Measurements from ENCODE around the gene SREBF1. TPM values are rescaled to one million over a fixed set of nuclear protein-coding genes. Genes with fewer than 3 reads are reported as not detected.

Gene SREBF1
- total RNA-seq, 1 experiment from 2014 or later: 92.5 TPM

DNA sequence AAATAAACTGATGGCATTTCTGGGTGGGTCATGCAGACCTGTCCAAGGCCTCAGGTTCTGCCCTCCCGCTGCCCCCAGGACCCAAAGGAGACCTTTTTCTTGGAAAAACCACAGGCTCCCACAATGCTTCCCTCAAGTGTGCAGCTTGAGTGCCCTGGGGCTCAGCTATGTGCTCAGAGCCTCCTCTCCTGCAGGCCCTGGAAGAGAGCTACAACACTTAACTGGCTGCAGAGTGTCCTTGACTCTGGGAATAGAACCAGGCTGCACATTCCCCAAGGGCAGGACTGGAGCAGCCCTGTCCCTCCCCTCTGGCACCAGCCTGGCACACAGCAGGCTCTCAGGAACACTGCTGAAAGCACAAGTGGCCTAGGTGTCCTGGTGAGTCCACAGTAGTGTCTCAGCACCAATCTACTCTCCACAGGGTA, 4.8 kb upstream of the SREBF1 start:
- DNase-seq (ENCODE audit: low spot score): no peak

DNA sequence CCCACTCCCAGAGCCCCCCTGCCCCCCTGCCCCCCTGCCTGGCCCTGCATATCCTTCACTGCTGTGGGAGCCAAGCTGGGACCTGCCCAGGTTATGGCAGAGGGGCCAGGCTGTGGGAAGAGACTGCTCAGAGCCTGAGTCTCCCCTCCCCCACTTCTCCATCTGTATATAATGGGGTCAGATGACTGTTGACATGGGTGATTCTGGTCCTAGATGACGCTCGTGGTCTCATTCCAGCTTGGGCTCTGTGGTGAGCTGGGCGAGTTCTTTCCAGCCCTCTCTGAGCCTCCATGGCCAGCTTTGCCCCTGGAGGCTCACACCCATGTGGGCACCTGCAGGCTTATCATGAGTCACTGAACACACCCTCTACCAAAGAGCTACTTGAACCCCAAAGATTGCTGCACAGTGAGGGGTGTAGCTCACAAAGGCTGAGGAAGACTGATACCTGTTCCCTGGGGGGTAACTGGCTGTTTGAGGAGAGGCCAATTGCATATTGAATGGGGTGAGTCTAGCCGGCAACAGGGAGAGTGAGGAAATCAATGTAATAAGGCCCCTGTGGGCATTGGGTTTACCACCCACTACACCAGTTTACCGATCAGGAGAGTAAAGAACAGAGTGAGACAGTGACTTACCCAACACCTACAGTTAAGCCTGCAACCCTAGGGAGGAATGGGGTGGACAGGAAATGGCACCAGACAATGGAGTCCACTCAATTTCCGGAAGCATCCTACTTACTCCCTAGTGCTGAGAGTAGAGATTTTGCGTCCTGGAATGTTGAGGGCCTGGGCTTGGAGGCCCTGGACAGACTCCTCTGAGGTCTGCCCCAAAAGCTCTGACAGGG, 4.2 kb upstream of the SREBF1 start:
- DNase-seq (ENCODE audit: low spot score): peak; percentile 52

DNA sequence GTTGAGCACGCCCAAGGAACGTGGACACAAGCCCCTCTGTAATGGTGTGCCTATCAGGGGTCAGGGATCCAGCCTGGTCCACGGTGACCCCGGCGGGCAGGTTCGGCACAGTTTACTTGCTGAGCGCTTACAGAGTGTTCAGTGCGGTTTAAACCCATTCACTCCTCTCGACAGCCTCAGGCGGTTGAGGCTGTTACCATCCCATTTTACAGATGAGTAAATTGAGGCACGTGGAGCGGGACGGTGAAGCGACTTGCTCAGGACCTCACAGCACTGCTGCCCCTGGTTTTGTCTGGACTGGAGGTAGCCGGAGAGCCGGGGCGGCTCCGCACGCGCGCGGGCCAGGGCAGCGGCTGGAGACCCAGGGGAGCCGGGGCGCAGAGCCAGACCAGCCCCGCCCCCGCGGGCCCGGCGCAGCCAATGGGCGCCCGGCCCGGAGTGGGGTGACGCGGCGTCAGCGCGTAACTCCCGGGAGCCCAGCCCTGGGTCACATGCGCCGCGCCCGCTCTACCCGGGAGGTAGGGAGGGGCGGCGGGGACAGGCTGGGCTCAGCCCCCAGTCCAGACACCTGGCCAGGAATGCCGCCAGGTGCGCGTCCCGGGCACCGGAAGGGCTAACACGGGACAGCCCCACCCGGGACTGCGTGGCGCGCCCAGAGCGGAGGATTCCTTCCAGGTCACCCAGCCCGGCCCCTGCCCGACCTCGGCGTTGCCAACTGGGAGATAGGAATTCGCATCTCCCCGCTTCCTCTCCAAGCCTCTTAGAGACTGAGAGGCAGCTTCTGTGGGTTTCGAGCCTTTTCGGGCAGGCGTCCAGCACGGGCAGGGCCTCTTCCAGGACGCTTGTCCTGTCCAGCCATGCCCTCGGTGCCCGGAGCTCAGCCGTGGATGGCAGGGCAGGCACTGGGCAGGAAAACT, 3.3 kb upstream of the SREBF1 start:
- peak; percentile 93 for DNase-seq (ENCODE audit: low spot score)

DNA sequence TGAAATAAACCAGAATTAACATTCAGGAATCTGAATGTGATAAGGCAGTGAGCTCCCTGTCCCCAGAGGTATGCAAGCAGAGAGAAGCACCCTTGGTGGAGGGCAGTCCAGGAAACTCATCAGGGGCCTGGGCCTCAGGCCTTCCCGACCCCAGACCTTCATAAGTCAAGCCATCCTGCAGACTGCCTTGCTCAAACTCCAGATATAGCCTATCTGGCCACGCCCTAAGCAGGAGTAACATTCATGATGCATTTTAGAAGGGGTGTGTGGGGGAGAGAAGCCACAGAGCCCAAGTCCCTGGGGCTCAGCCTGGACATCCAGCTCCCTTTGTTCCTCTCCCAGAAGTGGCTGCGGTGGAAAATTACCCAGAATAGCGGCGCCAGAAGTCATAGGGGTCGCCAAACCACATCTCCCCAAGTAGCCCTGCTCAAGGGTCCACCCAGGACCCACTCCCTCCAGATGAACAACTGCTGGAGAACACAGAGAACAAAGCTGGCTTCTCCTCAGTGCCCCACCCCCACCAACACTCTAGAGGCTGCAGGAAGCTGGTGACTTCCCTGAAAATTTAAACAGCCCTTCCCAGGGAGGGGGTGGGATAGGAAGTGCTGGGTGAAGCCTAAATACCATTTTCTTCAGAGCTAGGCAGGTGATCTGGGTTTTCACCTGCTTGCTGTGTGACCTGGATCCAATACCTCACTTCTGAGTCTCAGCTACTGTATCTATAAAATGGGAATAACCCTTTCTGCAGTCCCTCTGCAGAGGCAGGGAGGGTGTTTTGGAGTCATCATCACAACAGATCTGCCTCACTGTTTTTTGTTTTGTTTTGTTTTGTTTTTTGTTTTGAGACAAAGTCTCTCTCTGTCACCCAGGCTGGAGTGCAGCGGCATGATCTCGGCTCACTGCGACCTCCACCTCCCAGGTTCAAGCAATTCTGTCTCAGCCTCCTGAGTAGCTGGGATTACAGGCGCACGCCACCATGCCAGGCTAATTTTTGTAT, 1.5 kb upstream of the SREBF1 start:
- DNase-seq (ENCODE audit: low spot score): peak; percentile 81

DNA sequence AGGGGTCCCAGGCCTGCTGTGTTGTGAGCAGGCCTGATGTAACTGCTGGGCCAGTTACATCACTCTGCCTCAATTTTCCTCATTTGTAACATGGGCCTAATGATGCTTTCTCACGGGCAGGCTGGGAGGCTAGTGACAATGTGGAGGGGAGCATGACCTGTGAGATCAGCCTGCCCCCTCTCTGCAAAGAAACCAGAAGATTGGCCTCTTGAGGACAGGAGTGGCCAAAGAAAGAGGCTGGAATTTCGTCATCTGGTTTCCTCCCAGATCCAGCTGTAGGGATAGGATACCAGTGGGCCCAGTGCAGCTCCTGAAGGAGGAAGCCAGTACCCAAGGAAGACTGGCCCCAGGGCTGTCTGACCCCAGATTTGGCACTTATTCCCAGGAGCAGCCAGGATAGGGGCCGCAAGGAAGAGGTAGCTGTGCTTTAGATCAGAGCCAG, 615 bp upstream of the SREBF1 start:
- DNase-seq (ENCODE audit: low spot score): peak; percentile 68

DNA sequence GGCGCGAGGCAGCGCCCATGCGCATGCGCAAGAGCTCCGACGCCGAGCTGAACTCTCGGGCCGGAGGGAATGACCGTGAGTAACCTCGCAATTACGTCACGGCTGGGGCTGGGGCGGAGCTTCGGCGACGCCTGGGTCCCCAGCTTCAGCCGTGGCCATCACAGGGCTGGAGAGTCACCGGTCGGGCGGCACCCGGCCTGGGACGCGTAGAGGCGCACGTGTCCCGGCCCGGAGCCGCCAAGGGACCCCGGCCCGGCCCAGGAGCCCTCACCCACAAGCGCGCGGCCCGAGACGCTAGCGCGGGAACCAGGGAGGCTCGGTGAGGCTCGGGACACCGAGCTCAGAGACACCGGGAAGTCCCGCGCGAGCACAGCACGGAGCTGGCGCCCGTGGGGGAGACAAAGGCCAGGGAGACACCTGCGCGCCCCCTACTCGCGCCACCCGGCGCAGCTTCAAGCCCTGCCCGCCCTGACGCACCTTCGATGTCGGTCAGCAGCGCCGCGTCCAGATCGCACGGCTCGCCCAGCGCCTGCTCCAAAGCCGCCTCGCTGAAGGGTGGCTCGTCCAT, 452 bp downstream of the SREBF1 start:
- DNase-seq (ENCODE audit: low spot score): peak; percentile 93

DNA sequence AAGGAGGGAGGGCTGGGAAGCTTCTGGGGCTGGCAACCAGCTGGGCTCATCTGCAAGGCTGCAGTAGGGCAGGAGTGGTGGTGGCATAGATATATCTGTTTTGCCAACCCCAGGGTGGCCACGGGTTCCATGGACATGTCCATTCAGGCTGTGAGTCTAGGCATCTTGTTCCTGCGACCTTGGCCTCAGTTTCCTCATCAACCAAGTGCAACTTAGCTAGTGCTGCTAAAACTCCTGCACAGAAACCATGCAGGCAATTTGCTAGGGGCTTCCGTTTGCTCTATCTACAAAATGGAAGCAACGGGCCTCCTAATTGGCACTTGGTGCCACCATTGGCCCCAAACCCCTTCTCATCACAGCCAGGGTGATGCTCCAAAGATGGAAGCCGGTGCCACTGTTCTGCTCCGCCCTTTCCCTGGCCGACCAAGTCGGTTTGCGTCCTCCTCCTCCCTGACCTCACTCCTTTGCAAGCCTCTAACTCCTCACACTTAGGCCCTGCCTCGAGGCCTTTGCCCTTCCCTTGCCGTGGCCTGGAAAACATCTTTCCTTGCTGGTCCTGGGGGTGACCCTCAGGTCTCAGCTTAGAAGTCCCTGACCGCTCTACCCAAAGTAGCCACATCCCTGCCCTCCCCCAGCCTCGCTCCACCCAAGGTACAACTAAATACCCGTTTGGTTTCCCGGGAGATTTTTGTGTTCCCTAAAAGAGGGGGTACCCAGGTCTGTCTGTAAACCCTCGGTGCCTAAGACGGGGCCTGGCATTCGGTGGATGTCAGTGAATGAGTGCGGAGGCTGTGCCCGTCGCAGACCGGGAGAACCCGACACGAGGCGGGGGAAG, 1.2 kb downstream of the SREBF1 start:
- DNase-seq (ENCODE audit: low spot score): no peak

DNA sequence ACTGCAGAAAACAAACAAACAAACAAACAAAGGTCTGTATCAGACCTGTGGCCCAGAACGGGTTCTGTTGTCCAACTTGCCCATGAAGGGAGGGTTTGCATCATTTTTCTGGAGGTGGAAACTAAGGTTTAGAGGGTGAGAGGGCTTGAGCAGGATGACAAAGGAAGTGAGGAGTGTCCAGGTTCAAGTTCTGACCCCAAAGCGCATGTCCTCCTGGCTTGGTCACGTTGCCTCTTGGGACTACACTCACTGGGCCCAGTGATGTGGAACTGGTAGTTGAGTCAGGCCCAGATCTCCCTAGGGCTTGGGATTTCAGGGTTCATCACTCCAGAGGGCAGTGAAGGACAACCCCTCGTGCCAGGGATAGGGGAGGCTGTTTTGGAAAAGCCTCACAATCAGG, 1.8 kb downstream of the SREBF1 start:
- no peak for DNase-seq (ENCODE audit: low spot score)

DNA sequence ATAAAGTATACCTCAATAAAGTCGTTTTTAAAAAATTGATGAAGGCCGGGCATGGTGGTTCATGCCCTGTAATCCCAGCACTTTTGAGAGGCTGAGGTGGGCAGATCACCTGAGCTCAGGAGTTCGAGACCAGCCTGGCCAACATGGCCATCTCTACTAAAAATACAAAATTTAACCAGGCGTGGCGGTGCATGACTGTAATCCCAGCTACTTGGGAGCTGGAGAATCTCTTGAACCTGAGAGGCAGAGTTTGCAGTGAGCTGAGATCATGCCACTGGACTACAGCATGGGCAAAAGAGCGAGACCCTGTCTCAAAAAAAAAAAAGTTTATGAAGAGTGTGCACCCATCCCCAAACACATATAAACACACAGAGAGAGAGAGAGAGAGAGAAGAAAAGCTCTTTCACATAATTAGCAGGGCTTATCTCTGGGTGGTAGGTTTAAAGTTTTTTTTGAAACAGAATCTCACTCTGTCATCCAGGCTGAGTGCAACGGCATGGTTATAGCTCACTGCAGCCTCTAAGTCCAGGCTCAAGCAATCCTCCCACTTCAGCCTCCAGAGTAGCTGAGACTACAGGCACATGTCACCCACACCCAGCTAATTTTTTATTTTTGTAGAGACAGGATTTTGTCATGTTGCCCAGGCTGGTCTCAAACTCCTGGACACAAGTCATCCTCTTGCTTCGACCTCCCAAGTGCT, 3.0 kb downstream of the SREBF1 start:
- DNase-seq (ENCODE audit: low spot score): no peak

DNA sequence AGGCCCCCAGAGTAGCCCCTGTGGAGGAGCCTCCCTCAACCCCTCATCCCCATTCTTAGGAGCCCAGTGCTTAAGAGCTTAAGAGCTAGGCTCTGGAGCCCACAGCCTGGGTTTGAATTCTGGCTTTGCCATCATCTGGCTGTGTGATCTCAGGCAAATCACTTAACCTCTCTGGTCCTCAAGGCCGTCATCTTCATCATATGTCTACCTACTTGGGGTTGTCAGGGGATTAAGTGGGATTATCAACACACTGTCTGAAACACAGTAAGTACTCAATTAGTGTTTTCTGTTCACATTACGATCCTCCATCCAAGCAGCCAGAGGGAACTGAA, 4.8 kb downstream of the SREBF1 start:
- DNase-seq (ENCODE audit: low spot score): no peak

DNA sequence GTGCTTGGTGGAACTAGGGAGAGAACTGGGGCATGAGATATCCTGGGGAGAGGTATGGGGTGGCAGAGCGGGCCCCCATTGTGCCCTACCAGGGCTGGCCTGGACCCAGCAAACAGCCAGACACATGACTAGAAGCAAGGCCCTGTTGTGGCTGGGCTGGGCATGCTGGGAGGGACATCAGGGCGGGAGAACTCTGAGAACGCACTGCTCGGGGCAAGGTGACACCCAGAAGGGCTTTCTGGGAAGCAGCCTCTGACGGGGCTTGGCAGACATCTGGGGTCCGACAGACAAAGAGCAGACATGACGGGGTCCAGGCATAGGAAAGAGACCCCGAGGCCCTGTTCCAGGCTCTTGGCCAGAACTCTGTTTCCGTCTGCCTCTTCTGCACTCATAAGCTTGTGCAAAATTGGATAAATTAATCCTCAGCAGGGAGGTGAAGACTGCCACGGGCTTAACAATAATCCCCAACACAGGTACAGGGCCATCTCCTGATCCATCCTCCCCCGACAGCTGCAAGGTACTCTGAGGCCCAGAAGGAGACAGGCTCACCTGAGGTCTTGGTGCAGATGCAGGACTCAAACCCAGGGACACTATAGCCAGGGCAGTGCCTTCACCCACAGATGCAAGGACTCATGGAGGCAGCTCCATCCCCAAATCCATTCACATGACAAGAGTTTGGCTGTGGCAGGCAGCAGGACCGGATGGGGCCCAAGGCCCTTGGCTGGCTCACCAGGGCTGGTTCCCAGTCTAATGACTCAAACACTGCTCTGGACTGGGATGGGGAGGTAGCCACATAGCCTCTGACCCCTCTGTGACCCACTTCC, 5.4 kb downstream of the SREBF1 start:
- DNase-seq (ENCODE audit: low spot score): no peak

DNA sequence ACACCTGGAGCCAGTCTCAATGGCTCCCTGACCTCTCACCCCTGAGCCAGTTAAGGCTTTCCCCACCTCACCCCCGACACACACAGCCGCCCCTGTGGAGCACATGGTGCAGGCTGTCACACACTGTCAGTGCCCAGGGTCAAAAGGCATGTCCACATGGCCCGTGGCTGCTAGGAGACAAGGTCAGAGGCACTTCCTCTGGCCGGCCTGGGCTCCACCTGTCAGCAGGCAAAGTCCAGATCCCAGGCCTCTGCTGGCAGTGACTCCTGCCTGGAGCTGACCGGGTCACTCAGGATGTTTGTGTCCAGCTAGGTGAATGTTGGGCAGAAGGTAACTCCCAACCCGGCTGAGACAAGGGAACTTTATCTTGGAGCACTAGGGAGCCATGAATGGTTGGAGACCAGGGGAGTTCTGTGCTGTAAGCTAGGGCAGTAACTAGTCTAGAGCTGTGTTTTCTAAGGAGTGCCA, 6.0 kb downstream of the SREBF1 start:
- DNase-seq (ENCODE audit: low spot score): no peak

DNA sequence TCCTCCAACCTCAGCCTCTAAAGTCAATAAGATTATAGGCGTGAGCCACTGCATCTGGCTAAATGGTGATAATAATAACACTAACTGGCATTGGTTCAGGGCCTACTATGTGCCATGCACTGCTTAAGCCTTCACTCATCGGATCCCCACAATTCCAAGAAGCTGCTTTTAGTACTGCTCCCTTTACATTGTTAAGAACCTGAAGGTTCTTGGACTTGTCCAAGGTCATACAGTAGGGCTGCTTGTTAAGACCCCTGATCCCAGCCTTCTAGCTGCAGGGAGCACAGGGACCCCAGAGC, 6.6 kb downstream of the SREBF1 start:
- DNase-seq (ENCODE audit: low spot score): no peak

DNA sequence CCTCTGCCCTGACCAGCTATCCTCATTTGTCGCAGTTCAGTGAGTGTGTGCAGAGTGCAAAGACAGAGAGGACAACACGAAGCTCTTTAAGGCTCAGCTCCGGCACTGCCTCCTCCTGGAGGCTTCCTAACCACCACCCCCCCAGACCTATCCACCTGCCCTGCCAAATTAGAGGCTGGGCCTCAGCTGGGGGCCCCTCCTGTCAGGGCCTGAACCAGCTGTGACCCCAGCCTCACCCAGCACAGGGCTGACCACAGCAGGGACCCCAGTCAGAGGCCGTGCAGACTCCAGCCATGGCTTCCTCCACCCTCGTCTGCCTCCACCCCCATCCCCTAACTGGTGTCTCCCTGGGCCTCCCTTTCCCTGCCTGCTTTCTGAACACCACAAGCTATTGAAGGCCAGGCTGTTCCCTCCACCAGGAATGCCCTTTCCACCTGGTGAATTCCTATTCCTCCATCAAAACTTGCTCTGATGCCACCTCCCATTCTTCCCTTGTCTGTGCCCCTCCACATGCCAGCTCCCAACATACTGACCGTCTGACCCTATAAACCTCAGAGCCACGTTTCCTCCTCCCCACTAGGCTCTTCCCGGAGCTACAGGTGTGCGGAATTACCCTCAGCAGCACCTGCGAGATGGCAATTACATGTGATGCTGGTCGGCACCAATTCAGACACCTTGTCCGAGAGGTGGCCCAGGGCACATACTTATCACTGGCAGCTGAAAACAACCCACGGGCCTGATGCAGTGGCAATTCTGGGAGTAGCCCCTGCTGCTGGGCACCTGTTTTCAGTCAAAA, 8.8 kb downstream of the SREBF1 start:
- no peak for DNase-seq (ENCODE audit: low spot score)

DNA sequence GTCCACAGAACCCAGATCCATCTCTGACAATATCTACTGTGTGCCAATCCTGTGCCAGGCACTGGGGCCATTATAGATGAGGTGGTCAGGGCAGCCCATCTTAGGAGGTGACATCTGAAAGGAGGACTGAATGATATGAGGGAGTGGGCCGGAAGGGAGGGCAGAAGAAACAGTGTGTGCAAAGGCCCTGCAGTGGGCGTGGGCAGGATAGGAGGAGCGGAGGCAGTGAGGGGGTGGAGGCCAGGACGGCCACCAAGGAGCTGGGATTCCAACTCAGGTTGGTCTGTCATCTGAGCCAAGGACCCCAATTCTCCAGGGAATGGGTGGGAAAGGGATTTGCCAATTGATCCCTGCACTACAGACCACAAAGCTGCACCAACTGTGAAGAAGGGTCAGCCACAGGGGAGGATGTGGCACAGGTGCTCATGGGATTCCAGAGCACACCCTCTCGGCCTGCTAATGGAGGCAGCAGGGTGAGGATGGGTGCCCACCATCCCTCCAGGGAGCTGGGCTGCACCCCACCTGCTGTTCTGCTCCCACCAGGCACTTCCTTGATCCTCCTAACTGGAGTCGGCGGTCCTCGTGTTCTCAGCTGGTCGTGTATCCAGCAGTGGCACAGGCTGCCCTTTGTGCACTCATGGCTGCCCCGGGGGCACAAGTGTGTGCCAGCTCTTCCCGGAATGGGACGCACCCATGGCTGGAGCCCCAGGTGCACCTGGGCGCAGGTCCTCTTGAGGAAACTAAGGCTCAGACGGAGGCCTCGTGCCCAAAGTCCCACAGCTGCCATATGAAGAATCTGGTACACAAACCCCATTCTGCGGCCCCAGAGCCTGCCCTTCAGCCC, 9.6 kb downstream of the SREBF1 start:
- no peak for DNase-seq (ENCODE audit: low spot score)

DNA sequence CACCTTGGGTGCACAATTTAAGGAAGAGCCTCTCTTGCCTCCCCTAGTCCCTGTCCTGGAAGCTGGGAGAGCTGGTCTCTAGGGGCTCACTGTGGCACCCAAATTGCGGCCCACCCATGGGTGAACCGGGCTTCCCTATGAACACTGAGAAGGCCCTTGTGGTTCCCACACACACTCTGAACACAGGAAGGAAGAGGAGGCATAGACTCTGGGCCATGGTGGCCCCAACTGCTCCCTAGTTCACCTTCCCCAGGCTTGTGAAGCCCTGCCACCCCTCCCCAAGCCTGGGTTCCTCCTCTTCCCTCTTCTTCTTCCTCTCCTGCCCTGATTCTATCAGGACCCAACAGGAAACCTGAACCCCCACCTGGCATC, 10.5 kb downstream of the SREBF1 start:
- DNase-seq (ENCODE audit: low spot score): no peak
